Neural cell (in vitro differentiated cells): ENCODE data around the gene FGF6.

ENCODE experiments used
- EP300 ChIP-seq: fragments of 450-650 bp; conservative IDR thresholded peaks from 2 replicates; pipeline ENCODE4 v1.6.1; 2014; ENCODE audit warnings: antibody characterized with exemption, mild to moderate bottlenecking, moderate library complexity; ENCODE audit not compliant: poor library complexity, severe bottlenecking
- MXI1 ChIP-seq: fragments of 450-650 bp; conservative IDR thresholded peaks from 2 replicates; pipeline ENCODE4 v1.6.1; 2014; ENCODE audit warnings: antibody characterized with exemption, mild to moderate bottlenecking; ENCODE audit not compliant: poor library complexity, severe bottlenecking
- POLR2AphosphoS5 ChIP-seq: IDR thresholded peaks from 2 replicates; pipeline ENCODE4 v1.6.1; 2012
- RAD21 ChIP-seq: fragments of 450-650 bp; conservative IDR thresholded peaks from 2 replicates; pipeline ENCODE4 v1.6.1; 2014; ENCODE audit warnings: antibody characterized with exemption, mild to moderate bottlenecking, moderate library complexity
- SMC3 ChIP-seq: fragments of 450-650 bp; conservative IDR thresholded peaks from 2 replicates; pipeline ENCODE4 v1.6.1; 2014; ENCODE audit warnings: antibody characterized with exemption, mild to moderate bottlenecking, moderate library complexity; ENCODE audit not compliant: poor library complexity
- TAF1 ChIP-seq: IDR thresholded peaks from 2 replicates; pipeline ENCODE4 v1.6.1; 2012; ENCODE audit warnings: low read depth
- TF ChIP-seq, protein P1 (sequence below): fragments of 450-650 bp; IDR thresholded peaks from 2 replicates; pipeline ENCODE4 v1.5.1; 2014; ENCODE audit warnings: antibody characterized with exemption, mild to moderate bottlenecking, moderate library complexity; ENCODE audit not compliant: poor library complexity, severe bottlenecking
- TF ChIP-seq, protein P2 (sequence below): IDR thresholded peaks from 2 replicates; pipeline ENCODE4 v1.6.1; 2012; ENCODE audit warnings: borderline replicate concordance

DNA sequence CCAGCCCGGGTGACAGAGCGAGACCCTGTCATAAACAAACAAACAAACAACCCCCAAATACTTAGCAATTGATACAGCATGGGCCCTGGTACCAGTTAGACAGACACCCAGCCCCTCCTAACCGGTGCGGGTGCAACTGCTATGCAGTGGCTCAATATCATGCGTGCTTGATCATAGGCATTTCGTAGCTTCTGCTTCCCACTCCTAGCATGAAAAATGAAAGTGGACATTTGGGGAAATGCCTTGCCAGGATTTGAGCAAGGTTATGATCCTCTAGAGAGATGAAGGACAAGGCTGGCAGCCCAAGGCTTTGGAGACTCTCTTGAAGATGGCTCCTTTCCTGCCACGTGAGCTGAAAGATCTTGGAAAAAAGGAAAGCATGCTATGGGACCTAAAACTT is 13.7 kb downstream of the FGF6 start:
- TF ChIP-seq EP300: no peak
- TF ChIP-seq, protein P1, sequence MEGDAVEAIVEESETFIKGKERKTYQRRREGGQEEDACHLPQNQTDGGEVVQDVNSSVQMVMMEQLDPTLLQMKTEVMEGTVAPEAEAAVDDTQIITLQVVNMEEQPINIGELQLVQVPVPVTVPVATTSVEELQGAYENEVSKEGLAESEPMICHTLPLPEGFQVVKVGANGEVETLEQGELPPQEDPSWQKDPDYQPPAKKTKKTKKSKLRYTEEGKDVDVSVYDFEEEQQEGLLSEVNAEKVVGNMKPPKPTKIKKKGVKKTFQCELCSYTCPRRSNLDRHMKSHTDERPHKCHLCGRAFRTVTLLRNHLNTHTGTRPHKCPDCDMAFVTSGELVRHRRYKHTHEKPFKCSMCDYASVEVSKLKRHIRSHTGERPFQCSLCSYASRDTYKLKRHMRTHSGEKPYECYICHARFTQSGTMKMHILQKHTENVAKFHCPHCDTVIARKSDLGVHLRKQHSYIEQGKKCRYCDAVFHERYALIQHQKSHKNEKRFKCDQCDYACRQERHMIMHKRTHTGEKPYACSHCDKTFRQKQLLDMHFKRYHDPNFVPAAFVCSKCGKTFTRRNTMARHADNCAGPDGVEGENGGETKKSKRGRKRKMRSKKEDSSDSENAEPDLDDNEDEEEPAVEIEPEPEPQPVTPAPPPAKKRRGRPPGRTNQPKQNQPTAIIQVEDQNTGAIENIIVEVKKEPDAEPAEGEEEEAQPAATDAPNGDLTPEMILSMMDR: no peak
- no peak for TF ChIP-seq MXI1
- TF ChIP-seq, protein P2, sequence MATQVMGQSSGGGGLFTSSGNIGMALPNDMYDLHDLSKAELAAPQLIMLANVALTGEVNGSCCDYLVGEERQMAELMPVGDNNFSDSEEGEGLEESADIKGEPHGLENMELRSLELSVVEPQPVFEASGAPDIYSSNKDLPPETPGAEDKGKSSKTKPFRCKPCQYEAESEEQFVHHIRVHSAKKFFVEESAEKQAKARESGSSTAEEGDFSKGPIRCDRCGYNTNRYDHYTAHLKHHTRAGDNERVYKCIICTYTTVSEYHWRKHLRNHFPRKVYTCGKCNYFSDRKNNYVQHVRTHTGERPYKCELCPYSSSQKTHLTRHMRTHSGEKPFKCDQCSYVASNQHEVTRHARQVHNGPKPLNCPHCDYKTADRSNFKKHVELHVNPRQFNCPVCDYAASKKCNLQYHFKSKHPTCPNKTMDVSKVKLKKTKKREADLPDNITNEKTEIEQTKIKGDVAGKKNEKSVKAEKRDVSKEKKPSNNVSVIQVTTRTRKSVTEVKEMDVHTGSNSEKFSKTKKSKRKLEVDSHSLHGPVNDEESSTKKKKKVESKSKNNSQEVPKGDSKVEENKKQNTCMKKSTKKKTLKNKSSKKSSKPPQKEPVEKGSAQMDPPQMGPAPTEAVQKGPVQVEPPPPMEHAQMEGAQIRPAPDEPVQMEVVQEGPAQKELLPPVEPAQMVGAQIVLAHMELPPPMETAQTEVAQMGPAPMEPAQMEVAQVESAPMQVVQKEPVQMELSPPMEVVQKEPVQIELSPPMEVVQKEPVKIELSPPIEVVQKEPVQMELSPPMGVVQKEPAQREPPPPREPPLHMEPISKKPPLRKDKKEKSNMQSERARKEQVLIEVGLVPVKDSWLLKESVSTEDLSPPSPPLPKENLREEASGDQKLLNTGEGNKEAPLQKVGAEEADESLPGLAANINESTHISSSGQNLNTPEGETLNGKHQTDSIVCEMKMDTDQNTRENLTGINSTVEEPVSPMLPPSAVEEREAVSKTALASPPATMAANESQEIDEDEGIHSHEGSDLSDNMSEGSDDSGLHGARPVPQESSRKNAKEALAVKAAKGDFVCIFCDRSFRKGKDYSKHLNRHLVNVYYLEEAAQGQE: no peak
- TF ChIP-seq RAD21: no peak
- no peak for TF ChIP-seq POLR2AphosphoS5
- no peak for TF ChIP-seq SMC3
- TF ChIP-seq TAF1: no peak
